ENCODE data around the gene ADORA2A.

DNA sequence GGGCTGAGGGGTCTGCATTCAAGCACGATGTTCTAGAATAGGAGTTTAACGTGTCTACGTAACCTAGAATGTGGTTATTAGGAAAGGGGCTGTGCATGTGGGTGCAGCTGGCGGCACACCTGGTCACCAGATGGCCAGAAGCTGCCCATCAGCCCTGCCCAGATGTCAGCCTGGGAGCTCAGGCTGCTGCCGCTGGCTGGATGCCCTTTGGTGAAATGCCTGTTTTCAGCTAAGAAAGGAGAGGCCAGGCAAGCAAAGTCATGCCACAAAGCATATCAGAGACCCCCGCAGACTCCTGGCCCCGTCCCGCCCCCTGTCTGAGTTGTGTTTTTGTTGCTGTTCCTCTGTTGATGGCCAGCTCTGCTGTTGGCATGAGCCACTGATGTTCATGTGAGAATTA lies 11.3 kb upstream of the ADORA2A start:
- TF ChIP-seq, protein P1, sequence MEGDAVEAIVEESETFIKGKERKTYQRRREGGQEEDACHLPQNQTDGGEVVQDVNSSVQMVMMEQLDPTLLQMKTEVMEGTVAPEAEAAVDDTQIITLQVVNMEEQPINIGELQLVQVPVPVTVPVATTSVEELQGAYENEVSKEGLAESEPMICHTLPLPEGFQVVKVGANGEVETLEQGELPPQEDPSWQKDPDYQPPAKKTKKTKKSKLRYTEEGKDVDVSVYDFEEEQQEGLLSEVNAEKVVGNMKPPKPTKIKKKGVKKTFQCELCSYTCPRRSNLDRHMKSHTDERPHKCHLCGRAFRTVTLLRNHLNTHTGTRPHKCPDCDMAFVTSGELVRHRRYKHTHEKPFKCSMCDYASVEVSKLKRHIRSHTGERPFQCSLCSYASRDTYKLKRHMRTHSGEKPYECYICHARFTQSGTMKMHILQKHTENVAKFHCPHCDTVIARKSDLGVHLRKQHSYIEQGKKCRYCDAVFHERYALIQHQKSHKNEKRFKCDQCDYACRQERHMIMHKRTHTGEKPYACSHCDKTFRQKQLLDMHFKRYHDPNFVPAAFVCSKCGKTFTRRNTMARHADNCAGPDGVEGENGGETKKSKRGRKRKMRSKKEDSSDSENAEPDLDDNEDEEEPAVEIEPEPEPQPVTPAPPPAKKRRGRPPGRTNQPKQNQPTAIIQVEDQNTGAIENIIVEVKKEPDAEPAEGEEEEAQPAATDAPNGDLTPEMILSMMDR (IDR thresholded peaks at IDR 0.05) = no peak
- TF ChIP-seq POLR2A (IDR thresholded peaks at IDR 0.05) = no peak
- TF ChIP-seq EP300 (IDR thresholded peaks at IDR 0.05; ENCODE audit: low read depth) = no peak
- TF ChIP-seq POLR2AphosphoS5 (IDR thresholded peaks at IDR 0.05) = no peak
